ENCODE measurements around the gene DNAI1.

GRCh38 chr9:34463901-34464232, 5.3 kb downstream of the DNAI1 start:
- TF ChIP-seq CTCF (IDR thresholded peaks at IDR 0.05) (no peak), POLR2A (IDR thresholded peaks at IDR 0.05) (no peak)
